ENCODE data around the gene INTS6.

INTS6 gene

DNA sequence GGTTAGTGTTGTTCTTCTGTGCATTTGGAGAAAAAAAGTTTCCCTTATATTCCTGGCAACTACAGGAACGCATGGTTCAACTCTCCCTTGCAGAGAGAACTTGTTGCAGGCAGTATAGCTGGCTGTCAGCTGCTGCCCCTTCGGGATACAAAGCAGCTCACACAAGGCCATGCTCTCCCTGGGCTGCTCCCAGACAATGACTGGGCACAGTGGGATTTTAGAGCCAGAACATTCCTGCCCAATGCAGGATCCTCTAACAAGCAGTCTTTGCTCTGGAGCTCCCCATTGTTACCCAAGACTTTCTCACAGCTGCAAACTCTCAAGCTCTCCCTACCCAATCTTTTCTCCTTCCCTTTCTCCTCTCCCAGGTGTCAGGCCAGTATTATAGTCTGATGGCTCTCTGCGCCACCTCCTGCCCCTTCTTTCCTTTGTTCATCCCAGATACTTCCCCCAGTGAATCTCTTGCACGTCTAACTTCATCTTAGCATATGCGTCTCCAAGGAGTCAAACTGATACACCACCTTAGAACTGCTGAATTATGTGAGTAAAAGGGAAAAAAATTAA lies 140.8 kb downstream of the INTS6 start:
- no peak for DNase-seq
